ENCODE data around the gene OGFOD2.
"Not testable (repeated sequence)": the region's sequence is repeated elsewhere in the genome, so short reads cannot be mapped to it uniquely, and the experiment has no call there.

OGFOD2 gene

GRCh38 chr12:123005081-123005626 lies 30.1 kb downstream of the OGFOD2 start:
- DNase-seq (ENCODE audit: low read depth in 2 of 2), result no peak

DNA sequence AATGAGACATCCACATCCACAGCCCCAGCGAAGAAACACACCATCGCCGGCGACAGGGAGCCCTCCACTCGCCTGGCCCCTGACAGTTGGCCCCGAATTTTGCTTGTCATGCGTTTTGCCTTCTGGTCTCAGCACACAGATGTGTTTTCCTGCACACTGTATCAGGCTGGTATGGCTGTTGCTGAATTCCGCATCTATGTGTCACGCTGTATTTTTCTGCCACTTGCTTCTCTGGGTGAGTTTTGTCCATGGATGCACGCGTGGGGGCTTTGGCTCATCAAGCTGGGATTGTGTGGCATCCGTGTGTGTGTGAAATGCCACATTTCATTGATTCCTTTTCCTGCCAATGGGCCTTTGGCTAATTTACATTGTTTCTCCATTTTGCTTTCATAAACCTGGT lies 31.9 kb downstream of the OGFOD2 start:
- no peak for DNase-seq (ENCODE audit: low read depth in 2 of 2)

GRCh38 chr12:123010110-123010509 lies 35.1 kb downstream of the OGFOD2 start:
- DNase-seq (ENCODE audit: low read depth in 2 of 2), result no peak

GRCh38 chr12:123010681-123011080 lies 35.6 kb downstream of the OGFOD2 start:
- no peak for DNase-seq (ENCODE audit: low read depth in 2 of 2)

- DNase-seq (ENCODE audit: low read depth in 2 of 2), result no peak
Measured at GRCh38 chr12:123011701-123012100, 36.7 kb downstream of the OGFOD2 start.

GRCh38 chr12:123013185-123014095 lies 38.4 kb downstream of the OGFOD2 start:
- no peak for DNase-seq (ENCODE audit: low read depth in 2 of 2)

DNA sequence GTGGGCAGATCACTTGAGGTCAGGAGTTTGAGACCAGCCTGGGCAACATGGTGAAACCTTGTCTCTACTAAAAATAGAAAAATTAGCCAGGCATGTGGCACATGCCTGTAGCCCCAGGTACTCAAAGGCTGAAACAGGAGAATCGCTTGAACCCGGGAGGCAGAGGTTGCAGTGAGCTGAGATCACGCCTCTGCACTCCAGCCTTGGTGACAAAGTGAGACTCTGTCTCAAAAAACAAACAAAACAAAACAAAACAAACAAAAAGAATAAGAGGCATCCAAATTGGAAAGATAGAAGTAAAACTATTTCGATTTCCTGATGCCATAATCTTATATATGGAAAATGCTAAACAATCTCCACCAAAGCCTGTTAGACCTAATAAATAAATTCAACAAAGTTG lies 39.4 kb downstream of the OGFOD2 start:
- not testable (repeated sequence) for DNase-seq (ENCODE audit: low read depth in 2 of 2)

GRCh38 chr12:123017753-123018152 lies 42.7 kb downstream of the OGFOD2 start:
- no peak for DNase-seq (ENCODE audit: low read depth in 2 of 2)

GRCh38 chr12:123019841-123020138 lies 44.7 kb downstream of the OGFOD2 start:
- DNase-seq (ENCODE audit: low read depth in 2 of 2), result no peak

DNA sequence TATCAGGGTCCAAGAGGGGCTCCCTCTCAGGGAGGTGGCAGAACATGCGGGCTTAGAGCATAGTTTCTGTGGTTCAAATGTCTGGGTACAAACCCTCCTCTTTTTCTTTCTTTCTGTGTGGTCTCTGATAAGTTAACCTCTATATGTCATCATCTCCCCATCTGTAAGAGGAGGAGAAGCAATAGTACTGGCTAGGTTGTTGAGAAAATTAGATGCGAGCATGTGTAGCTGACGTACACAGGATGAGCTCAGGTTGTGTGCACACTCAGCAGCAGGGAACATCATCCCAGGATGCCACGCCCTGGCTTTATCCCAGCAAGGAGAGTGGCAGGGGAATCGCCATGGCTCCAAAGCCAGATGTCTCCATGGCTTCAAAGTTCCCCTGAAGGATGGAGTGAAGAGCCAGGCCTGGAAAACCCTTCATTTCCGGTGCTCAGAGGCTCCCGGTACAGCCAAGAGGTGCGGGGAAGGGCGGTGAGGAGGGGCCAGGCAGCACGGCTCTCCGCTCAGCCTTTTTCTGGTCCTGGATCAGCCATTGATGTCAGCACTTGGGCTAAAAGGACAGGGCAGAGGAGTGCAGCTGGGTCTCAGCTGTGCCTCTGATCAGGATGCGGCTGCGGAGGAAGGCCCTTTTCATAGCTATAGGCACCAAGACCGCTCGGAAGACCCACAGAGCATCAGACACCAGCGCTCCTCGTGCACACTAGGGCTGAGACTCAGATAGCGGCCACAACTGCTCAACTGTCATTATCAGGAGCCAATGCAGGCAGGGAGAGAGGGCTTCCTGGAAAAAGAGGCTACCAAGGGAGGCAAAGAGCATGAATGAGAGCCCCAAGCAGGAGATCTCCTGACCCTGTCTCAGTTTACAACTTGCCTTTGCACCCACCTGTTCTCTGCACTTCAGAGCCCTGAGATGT lies 46.9 kb downstream of the OGFOD2 start:
- DNase-seq (ENCODE audit: low read depth in 2 of 2), result no peak

- DNase-seq (ENCODE audit: low read depth in 2 of 2), result no peak
Measured at GRCh38 chr12:123022846-123023245, 47.8 kb downstream of the OGFOD2 start.

DNA sequence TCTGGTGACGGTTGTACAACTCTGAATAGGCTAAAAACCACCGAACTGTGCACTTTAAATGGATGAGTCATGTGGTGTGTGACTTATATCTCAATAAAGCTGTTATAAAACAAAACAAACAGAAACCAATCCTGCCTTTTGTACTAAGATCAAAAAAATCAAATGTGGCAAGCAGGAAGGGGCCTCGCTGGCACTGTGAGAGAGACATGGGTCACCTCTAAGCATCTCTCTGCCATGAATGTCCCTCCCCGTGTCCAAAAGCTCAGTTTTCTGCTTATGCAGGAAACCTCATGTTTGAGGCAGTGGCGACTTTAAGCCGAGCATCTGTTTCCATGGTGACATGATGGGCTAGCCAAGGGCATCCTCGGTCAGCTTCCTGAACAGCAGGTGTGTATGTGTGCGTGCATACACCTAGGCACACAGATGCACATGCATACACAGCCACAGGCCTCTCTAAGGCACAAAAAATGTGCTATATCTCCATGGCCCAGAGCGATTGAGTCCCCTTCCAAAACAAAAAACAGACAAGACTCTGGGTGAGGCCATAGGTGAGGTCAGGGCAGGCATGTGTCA lies 49.9 kb downstream of the OGFOD2 start:
- DNase-seq (ENCODE audit: low read depth in 2 of 2), result no peak

DNA sequence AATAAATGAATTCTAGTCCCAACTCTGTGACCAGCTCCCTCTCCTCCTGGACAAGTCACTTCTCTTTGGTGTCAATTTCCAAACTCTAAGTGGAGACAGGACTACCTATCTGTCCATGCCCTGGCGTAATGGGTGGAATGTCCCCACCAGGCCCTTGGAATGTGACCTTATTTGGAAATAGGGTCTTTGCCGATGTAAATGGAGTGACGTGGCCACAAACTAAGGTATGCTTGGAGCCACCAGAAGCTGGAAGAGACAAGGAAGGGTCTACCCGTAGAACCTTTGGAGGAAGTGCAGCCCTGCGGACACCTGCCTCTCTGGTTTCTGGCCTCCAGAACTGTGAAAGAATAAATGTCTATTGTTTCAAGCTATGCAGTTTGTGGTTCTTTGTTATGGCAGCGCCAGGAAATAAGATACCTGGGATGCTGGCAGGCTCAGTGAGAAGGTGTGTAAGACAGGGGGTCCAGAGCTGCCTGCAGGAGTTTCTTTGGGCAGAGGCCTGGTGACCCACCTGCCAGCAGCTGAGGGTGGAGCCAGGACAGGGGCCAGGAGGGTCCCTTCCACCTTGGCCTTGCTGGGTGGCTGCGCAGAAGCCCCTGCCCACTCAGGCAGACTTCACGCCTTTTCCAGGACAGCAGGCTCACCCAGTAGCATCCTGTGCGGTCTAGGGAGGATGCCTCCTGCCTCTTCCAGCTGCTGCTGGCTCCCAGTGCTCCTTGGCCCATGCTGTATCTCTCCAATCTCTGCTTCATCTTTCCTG lies 51.2 kb downstream of the OGFOD2 start:
- DNase-seq (ENCODE audit: low read depth in 2 of 2), result no peak

- no peak for DNase-seq (ENCODE audit: low read depth in 2 of 2)
Measured at GRCh38 chr12:123027726-123028445, 52.8 kb downstream of the OGFOD2 start.

DNA sequence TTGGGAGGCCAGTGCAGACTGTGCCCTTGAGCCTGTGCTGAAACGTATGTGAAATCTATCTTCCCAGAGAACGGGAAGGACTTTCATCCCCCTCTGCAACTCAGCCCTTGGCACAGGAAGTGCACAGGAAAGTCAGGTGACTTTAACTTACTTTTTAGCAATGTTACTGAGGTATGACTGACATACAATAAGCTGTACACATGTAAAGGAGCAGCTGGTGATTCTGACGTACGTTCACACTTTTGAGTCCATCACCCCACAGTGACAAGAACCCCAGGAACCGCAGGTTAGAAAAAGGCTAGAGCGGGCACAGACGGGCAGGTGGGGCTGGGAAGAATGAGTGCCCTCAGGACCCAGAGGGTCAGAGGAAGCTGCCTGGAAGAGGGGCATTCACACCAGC lies 53.4 kb downstream of the OGFOD2 start:
- DNase-seq (ENCODE audit: low read depth in 2 of 2), result no peak

- no peak for DNase-seq (ENCODE audit: low read depth in 2 of 2)
Measured at GRCh38 chr12:123029550-123029949, 54.5 kb downstream of the OGFOD2 start.

All from stimulated activated CD4-positive, alpha-beta T cell treated with anti-CD3 and anti-CD28 coated beads, Interleukin-12 subunit alpha, Interleukin-12 subunit beta, amount 100 ng/mL, for 24 hours (primary cell).